Measurements from ENCODE around the gene ERFL.

ERFL gene

GRCh38 chr19:41859618-41860418, 68.4 kb downstream of the ERFL start, which contains the start of gene RPS19 (continued):
- TF ChIP-seq ZFHX2 (tag by site-specific recombination; conservative IDR thresholded peaks at IDR 0.05): peak; percentile 74
- TF ChIP-seq ZNF248 (tag by site-specific recombination; IDR thresholded peaks at IDR 0.05): no peak
- TF ChIP-seq KLF7 (tag by site-specific recombination; IDR thresholded peaks at IDR 0.05; ENCODE audit: borderline replicate concordance): peak; percentile 95
- TF ChIP-seq GLI4 (tag by site-specific recombination; IDR thresholded peaks at IDR 0.05): no peak
- TF ChIP-seq ZBTB10 (tag by site-specific recombination; IDR thresholded peaks at IDR 0.05): peak; percentile 99
- TF ChIP-seq ZNF626 (tag by site-specific recombination; IDR thresholded peaks at IDR 0.05): 0 out of 2 replicates have a peak, but pooled peaks have one; percentile 61
- peak; percentile 100 for TF ChIP-seq PRDM10 (tag by site-specific recombination; IDR thresholded peaks at IDR 0.05)
- TF ChIP-seq ZNF707 (tag by site-specific recombination; IDR thresholded peaks at IDR 0.05): no peak
- TF ChIP-seq ZNF175 (tag by site-specific recombination; IDR thresholded peaks at IDR 0.05): no peak
- peak; percentile 49 for TF ChIP-seq EGR2 (tag by site-specific recombination; IDR thresholded peaks at IDR 0.05; ENCODE audit: low read depth)
- peak; percentile 98 for TF ChIP-seq ZBTB11 (tag by site-specific recombination; conservative IDR thresholded peaks at IDR 0.05; ENCODE audit: low read depth)
- TF ChIP-seq ZBTB7A (tag by site-specific recombination; IDR thresholded peaks at IDR 0.05; ENCODE audit: low read depth): peak; percentile 100
- TF ChIP-seq ZNF692 (tag by site-specific recombination; IDR thresholded peaks at IDR 0.05): peak; percentile 95
- peak; percentile 96 for TF ChIP-seq PRDM1 (tag by site-specific recombination; IDR thresholded peaks at IDR 0.05)
- TF ChIP-seq ZNF561 (tag by site-specific recombination; IDR thresholded peaks at IDR 0.05; ENCODE audit: borderline replicate concordance): peak; percentile 97
- TF ChIP-seq ZNF16 (tag by site-specific recombination; IDR thresholded peaks at IDR 0.05; ENCODE audit: low read depth): 0 out of 2 replicates have a peak, but pooled peaks have one; percentile 17
